GM10266 (cell line): Measurements from ENCODE around the gene C5AR2.

ENCODE experiments used
- DNase-seq: peaks from one replicate; pipeline ENCODE4 v3.0.0; 2012; ENCODE audit errors: extremely low spot score
- TF ChIP-seq, protein P1 (sequence below): IDR thresholded peaks from 2 replicates; pipeline ENCODE4 v1.5.1; 2012; ENCODE audit warnings: mild to moderate bottlenecking, low read depth; ENCODE audit not compliant: control insufficient read depth, insufficient read depth; ENCODE audit errors: missing control alignments

Gene C5AR2

DNA sequence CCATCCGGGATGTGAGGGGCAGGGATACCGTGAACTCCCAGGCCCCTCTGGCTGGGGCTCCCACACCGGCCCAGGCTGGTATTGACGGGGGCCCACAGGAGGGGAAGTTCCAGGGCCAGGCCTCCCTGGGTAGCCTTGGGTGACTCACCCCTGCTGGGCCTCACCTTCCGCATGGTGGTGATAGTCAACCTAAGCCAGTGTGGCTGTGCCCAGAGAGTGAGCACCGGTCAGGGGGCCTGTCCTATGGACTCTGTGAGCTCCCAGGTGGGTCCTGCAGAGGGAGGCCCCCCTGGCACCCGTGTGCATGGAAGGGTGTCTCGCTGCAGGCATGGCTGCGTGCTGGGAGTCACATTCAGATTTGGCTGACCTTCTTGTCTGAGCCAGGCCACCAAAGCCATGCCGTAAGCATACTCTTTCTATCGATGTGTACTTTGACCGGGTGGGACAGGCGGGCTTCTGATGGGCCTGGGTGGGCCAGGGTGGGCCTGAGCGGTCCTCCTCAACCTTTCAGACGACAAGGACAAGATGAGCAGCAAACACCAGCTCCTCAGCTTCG, 44.7 kb downstream of the C5AR2 start:
- TF ChIP-seq, protein P1, sequence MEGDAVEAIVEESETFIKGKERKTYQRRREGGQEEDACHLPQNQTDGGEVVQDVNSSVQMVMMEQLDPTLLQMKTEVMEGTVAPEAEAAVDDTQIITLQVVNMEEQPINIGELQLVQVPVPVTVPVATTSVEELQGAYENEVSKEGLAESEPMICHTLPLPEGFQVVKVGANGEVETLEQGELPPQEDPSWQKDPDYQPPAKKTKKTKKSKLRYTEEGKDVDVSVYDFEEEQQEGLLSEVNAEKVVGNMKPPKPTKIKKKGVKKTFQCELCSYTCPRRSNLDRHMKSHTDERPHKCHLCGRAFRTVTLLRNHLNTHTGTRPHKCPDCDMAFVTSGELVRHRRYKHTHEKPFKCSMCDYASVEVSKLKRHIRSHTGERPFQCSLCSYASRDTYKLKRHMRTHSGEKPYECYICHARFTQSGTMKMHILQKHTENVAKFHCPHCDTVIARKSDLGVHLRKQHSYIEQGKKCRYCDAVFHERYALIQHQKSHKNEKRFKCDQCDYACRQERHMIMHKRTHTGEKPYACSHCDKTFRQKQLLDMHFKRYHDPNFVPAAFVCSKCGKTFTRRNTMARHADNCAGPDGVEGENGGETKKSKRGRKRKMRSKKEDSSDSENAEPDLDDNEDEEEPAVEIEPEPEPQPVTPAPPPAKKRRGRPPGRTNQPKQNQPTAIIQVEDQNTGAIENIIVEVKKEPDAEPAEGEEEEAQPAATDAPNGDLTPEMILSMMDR, result no peak
- DNase-seq, result no peak

DNA sequence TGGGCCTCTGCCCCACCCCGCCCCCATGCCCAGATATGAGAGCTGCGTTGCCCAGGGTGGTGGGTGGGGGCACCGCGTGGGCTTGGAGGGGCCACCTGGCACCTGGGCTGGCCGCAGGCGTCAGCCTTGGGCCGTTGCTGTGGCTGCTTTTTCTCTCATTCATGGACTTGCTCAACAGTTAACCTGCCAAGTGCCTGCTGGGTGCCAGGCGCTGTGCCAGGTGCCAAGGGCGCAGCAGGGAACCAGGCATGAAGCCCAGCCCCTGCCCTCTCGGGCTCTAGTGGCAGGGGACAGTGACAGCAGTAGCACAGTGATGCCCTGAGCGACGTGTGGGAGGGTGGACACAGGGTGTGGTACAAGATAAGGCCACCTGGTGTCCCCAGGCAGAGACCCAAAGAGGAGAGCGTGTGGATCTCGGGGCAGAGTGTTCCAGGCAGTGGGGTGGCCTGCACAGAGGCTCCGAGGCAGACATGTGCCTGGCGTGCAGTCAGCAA, 45.3 kb downstream of the C5AR2 start:
- TF ChIP-seq, protein P1, result no peak
- DNase-seq, result no peak

DNA sequence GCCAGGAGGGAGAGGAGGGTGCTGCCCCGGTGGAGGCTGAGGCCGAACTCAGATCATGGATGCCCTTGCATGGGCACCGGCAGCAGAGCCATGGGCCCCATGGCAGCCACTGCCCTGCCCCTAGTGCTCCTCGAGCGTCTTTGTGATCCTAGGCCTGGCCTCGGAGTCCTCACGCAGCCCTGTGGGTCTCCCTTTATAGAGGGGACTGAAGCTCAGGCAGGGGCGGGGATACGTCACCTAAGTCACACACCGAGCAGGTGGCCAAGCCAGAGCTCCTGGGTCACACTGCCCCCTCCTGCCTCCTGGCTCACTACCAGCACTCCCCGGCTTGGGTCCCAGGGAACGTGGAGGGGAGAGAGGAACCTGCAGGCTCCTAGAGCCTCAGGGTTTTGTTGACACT, 45.8 kb downstream of the C5AR2 start:
- TF ChIP-seq, protein P1, result no peak

DNA sequence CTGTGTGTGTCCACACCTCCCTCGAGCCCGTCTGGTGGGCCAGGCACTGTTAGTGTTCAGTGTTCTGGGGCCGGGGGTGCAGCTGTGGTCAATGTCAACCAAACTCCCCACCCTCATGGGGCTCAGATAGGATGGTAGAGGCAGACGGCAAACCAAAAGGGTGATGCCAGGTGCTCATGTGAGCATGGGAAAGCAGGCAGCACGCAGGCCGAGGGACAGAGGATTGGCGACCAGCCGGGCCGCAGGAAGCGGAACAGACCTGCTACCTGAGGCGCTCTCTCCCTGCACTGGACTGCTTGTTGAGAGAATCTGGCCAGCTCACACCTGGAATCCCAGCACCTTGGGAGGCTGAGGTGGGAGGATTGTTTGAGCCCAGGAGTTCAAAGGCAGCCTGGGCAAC, 46.3 kb downstream of the C5AR2 start:
- no peak for DNase-seq
- TF ChIP-seq, protein P1, result no peak

More for the DNA sequence above, 45.8 kb downstream of the C5AR2 start:
- no peak for DNase-seq

DNA sequence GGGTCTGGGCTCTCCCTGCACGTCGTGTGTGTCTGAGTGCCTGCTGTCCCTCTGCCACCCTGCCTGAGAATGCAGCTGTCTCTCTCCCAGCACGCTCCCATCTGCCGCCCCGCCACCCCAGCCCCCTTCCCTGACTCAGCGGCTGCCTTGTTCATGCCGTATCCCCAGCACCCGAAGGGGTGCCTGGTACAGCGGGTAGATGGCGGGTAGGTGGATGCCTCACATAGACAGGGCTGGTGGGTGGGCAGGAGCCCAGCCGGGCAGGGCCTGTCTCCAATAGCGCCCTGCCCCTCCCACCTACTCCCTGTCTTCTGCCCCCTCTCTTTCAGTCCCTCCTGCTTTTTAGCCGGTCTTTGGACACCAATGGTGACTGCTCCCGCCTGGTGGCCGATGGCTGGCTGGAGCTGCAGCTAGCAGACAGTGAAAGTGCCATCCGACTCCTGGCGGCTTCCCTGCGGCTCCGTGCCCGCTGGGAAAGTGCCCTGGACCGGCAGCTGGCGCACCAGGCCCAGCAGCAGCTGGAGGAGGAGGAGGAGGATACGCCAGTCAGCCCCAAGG, 47.5 kb downstream of the C5AR2 start:
- no peak for DNase-seq
- TF ChIP-seq, protein P1, result no peak

DNA sequence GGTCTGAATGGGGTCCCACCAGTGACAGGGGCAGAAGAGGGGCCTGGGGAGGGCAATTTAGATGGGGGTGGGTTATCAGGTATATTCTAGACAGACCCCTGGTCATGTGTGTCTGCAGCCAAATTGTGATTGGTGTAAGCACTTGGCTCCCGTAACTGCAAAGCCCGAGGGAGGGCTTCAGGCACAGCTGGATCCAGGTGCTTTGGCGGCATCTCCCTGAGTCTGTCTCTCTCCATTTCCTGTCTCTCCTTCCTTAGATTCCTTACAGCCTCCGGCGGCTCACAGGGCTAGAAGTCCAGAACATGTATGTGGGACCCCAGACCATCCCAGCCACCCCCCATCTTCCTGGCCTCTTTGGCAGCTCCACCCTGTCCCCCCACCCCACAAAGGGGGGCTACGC, 48.6 kb downstream of the C5AR2 start:
- TF ChIP-seq, protein P1, result no peak

DNA sequence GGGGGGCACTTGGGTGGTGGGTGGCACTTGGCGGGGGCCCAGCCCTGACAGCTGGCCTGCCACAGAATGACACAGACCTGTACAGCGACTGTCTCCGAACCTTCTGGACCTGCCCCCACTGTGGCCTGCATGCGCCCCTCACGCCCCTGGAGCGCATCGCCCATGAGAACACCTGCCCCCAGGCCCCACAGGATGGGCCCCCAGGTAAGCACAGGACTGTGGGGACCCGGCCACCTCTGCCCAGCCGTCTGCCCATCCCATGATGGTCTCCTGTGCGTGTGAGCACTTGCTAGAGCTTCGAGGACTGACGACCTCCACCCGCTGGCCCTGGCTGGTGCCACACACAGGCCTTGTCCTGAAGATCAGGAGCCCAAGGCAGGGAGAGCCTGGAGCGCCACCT, 49.1 kb downstream of the C5AR2 start:
- TF ChIP-seq, protein P1, result no peak
- DNase-seq, result no peak

More for the DNA sequence above, 48.6 kb downstream of the C5AR2 start:
- DNase-seq, result no peak
